ENCODE results near the gene PTGR1.

DNA sequence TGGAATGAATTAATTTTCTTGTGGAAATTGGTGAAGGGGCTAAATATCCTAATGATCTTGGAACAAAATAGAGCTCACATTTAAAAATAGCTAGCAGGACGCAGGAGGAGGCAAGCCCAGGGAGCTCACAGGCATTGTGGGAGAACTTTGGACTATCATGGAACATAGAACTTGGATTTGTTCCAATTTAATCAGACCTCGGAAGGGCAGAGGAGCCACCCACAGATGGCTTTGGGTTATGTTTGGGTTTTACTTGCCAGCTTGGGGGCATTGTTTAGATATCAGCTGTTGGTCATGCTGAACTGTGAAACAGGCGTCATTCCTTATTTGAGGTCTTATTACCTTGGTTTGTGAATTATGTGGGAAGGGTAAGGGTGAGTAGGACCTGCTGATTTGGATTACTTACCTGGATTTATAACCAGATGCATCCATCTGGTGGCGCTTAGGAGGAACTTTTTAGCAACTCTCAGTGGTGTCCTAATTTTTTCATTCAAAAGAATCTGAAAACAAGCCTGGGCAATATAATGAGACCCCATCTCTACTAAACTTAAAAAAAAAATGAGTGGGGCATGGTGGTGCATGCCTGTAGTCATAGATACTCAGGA lies 14.1 kb upstream of the PTGR1 start:
- TF ChIP-seq, protein P1, sequence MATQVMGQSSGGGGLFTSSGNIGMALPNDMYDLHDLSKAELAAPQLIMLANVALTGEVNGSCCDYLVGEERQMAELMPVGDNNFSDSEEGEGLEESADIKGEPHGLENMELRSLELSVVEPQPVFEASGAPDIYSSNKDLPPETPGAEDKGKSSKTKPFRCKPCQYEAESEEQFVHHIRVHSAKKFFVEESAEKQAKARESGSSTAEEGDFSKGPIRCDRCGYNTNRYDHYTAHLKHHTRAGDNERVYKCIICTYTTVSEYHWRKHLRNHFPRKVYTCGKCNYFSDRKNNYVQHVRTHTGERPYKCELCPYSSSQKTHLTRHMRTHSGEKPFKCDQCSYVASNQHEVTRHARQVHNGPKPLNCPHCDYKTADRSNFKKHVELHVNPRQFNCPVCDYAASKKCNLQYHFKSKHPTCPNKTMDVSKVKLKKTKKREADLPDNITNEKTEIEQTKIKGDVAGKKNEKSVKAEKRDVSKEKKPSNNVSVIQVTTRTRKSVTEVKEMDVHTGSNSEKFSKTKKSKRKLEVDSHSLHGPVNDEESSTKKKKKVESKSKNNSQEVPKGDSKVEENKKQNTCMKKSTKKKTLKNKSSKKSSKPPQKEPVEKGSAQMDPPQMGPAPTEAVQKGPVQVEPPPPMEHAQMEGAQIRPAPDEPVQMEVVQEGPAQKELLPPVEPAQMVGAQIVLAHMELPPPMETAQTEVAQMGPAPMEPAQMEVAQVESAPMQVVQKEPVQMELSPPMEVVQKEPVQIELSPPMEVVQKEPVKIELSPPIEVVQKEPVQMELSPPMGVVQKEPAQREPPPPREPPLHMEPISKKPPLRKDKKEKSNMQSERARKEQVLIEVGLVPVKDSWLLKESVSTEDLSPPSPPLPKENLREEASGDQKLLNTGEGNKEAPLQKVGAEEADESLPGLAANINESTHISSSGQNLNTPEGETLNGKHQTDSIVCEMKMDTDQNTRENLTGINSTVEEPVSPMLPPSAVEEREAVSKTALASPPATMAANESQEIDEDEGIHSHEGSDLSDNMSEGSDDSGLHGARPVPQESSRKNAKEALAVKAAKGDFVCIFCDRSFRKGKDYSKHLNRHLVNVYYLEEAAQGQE (IDR thresholded peaks at IDR 0.05; ENCODE audit: insufficient read depth in 1 of 2, low read depth in 2 of 2, low read length in 2 of 2): no peak
- TF ChIP-seq POLR2AphosphoS5 (IDR thresholded peaks at IDR 0.05; ENCODE audit: low read depth, low read length): no peak
